T-helper 1 cell treated with Interleukin-12 subunit alpha and Interleukin-12 subunit beta and Interleukin-4 antibody, amounts not matched to agents 30 ng/mL and 1 ng/mL, for 36 hours (primary cell): Measurements from ENCODE around the gene PTH2. TPM values are rescaled to one million over a fixed set of nuclear protein-coding genes. Genes with fewer than 3 reads are reported as not detected.

ENCODE experiments used
- intact Hi-C: fragments of 100-400 bp; cut with micrococcal nuclease; formaldehyde crosslinking; loops from one replicate; pipeline ENCODE4 v1.15.1; 2024
- total RNA-seq: library from RNA; stranded (reverse); gene quantifications from 2 replicates; pipeline ENCODE4 v1.2.3, GENCODE V29; 2022

The PTH2 gene
- total RNA-seq, 1 donor from 2014 or later = not detected

DNA sequence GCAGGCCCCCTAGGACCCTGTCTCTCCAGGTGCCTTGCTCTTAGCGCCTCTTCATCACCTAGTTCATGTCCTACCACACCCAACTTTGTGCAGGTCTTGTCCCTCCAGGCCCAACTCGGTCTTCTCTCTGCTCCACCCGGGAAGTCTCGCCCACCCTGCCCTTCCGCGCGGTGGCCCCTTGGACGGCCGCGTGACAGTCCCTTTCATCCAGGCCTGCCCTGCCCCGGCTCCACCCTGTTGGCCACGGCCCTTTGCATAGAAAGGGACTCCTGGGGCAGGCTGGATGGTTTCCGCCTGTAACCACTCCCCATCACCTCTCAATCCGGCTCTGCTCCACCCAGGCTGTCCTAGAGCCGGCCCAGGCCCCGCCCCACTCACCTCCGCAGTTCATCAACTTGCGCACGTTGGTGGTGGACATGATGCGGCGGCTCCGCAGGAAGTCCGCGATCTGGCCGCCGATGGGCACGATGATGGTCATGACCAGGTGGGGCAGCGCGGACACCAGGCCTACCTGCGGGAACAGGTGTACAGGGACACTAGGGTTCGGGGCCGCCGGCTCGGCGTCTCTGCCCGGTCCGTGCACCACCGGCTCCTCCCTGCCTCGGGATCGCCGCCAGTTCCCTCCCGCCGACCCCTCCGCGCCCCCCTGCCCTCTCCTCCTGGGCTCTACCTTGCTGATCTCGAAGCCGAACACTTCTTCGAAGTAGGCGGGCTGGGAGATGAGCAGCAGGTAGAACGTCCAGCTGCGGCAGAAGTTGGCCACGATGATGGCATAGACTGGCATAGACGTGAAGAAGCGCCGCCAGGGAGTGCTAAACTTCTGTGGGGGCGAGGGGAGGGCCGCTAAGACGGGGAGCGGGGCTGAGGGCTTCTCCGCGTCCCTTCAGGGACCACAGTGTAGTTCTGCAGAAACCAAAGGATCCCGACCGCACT lies 9.2 kb upstream of the PTH2 start:
- intact Hi-C loops = loop anchor here (1.0 kb wide), 1 partner anchor 9 kb away; the partner anchor contains the start of gene SLC17A7

- intact Hi-C loops = no loop called here
Measured at GRCh38 chr19:49431330-49431749, 8.1 kb upstream of the PTH2 start.

GRCh38 chr19:49430678-49431329 lies 7.6 kb upstream of the PTH2 start:
- intact Hi-C loops = loop anchor here (1.0 kb wide), 2 partner anchors 9 to 39 kb away; no protein-coding TSS in a partner anchor

DNA sequence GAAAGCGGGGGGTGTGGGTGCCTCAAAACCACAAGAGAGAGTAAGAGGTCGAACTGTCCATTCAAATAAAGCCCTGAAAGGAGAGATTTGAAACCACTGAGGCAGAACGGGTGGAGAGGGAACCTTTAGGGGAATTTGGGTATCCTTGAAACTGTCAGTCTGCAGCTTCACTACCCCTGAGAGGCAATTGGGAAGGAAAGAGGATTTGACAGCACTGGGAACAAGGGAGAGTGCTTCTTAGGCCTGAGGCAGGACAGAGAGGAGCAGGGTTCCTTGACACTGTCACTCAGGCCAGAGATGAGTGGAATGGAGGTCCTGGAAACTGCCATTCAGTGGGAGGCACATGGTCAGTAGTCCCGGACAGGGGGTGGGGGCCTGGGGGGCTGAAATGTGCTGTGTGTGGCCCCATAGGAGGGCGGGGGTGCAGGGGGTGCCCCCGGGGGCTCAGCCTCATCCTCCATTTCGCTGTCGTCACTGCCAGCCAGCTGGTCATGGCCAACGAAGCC lies 7.0 kb upstream of the PTH2 start:
- intact Hi-C loops = loop anchor here (1.0 kb wide), 2 partner anchors 8 to 38 kb away; no protein-coding TSS in a partner anchor

- intact Hi-C loops = no loop called here
Measured at GRCh38 chr19:49428547-49429451, 5.6 kb upstream of the PTH2 start.

DNA sequence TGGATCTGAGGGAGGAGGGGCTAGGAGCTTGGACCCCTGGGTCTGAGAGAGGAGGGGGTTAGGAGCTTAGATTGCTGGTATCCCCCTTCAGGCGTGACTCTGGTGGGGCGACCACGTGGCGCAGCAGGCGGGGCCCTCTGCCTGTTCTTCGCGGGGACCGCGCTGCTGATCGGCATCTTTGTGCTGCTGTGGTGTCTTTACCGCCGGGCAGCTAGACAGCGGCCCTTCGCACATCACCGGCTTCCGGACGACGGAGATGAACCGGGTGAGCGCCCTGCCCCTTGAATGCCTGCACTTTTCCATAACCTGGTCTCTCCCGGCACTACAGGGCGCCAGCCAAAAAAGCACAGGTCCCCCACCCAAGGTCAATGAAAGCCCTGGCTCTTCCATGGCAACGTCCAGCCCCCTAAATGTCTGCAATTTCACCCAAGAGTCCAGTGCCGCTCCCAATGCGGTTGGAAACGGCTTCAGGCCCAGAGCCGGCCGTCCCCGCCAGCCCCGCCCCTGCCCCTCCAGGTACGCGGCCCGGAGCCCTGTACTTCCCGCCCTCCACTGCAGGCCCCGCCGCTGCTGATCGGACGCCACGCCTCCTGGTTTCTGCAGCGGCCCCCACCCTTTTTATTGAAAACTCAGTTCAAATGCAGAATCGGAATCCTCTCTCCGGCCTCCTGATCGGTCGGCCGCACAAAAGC lies 4.8 kb upstream of the PTH2 start:
- intact Hi-C loops = no loop called here

DNA sequence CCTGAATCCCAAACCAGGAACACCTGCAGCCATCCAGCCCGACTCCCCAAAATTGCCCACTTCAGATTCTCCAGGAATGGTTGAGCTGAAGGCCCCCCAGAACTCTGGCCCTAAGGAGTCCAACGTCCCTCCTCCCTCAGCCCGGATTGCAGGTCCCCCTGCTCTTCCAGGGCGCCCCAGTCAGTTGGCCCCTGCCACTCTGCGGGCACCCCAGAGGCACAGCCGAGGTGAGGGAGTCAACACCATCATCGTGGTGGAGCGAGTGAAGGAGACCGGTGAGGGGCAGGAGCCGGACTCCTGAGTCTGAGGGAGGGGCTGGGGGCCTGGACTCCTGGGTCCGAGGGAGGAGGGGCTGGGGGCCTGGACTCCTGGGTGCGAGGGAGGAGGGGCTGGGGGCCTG lies 4.1 kb upstream of the PTH2 start:
- intact Hi-C loops = no loop called here

DNA sequence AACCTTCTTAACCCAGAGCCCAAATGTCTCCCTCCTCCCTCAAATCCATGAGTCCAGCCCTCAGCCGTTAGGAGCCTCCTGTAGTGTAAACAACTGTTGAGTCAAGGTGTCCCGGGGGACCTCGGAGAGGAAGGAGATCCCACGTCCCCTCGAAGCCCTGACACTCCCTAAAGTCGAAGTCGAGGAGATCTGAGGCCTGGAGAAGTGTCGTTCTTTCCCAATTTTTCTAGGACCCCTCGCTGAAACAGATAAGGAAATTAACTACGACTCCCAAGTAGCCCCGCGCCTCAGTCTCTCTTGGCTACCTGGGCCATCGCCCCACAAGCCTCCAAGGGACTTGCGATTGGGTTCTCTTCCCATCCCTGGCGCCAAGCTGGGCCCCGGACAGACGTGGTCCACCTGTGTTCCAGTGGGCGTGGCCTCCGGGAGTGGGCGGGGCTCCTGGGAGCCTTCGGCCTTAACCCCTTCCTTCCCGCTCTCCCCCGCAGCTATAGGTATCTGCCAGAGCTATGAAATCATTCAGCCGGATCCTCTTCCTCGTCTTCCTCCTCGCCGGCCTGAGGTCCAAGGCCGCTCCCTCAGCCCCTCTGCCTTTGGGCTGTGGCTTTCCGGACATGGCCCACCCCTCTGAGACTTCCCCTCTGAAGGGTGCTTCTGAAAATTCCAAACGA lies 2.8 kb upstream of the PTH2 start:
- intact Hi-C loops = loop anchor here (1.0 kb wide), 1 partner anchor 19 kb away; no protein-coding TSS in a partner anchor

DNA sequence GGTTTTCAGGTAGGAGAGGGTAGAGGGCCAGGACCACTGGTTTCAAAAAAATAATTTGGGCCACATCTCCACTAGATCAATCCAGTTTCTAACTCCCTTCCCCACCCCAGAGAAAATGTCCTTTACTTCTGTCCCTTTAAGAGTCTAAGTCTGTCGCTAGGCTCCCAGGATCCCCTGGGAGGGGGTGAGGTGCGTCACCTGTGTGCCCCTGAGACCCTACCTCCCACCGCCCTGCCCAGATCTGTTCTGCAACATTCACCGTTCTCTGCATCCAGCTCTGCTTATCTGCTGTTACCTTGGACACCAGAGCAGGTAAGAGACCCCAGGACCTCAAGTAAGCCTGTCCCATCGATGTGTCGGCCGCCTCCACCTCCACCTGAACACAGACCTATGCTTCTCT lies 1.9 kb upstream of the PTH2 start, which contains the start of gene GFY:
TSS of gene GFY (plus strand) at position 211 of the 400 bp plus-strand sequence. CDS start 1,043 bp downstream, outside the sequence.
- intact Hi-C loops = no loop called here

DNA sequence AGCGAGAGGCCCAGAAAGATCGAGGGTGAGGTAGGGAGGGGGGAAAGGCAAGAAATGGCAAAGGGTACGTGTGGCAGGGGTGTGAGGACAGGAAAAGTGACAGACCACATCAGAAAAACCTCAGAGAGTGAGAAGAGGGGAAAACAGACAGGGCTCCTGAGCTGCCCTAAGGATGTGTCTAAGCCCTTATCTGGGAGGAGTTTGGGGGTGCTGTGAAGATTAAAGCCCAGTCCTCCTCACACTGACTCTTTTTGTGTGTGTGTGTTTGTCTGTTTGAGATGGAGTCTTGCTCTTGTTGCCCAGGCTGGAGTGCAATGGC lies 703 bp upstream of the PTH2 start:
- intact Hi-C loops = loop anchor here (2.0 kb wide), 3 partner anchors 15 to 31 kb away; no protein-coding TSS in a partner anchor

DNA sequence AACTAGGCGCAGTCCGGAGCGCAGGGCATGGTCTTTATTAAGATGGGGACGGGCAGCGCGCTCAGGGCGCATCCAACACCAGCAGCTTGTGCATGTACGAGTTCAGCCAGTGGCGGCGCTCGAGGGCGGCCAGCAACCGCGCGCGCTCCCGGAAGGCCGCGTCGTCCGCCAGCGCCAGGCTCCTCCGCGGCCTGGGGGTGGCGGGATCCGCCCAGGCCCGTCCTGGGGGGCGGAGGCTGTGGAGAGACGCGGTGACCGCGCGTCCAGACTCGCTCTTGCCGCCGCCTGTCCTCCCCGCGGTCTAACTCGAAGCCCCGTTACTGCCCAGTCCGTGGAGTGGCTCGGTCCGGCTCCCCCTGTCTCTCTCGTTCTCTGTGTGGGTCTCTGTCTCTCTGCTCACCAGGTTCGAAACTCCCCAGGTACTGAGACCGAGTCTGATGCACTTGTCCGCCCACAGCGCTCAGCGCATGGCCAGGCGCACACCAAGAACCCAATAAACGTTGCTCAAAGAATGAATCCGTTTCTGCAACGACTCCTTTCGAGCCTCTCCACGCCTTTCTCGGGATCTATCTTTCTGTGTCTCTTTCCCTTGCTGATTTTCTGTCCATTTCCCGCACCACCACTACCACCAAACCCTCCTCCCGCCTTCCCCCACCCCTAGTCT lies 702 bp downstream of the PTH2 start:
- intact Hi-C loops = loop anchor here (1.0 to 2.0 kb wide), 4 partner anchors 8 to 30 kb away; no protein-coding TSS in a partner anchor

DNA sequence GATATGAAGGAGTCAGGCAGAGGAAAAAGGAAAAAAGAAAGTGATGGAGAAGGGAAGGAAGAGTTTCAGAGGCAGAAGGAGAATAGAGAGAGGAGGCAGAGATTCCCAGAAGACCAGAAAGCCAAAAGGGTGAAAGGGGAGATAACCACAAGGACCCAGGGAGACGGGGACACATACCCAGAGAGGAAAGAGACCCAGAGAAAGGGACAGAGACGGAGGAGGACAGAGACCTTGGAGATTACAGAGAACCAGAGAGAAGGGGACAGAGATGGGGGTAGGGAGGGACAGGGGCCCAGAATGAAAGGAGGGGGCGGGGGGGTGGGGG lies 1.4 kb downstream of the PTH2 start:
- intact Hi-C loops = loop anchor here (1.0 to 2.0 kb wide), 4 partner anchors 8 to 29 kb away; no protein-coding TSS in a partner anchor

DNA sequence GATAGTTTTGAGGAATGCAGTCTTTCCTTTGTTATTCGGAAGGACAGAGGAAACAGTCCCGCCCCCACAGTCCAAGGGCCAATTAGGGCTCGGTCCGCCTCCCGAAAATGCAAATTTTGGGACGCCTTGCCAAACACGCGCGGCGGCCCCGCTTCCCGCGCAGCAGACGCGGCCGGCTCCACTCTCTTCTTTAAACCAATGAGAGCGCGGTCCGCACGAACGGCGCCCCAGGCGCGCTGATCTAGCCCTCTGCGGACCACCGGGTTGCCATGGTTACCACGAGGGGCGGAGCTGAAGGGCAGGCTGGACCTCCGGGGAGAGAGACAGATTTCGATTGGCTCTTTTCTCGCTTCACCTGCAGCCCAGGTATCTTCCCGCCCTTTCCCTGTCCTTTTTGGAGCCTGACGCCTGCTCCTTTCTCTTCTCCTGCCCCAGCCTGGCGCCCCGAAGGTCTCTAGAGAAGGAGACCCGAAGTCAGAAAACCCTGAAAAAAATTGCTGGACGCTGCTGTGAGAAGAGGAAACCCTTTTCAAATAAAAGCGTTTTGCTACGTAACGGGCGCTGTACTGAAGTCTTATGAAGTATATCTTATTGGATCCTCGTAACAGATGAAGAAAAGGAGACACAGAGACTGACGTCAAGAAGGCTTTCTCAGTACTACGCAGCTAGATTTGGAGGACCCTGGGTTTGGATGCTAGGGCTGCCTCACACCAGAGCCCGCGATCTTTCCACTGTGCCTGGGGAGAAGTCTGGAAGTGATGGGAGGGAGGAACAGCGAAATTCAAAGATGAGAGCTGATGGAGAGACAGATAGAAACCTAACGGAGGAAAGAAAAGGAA lies 2.0 kb downstream of the PTH2 start:
- intact Hi-C loops = no loop called here

DNA sequence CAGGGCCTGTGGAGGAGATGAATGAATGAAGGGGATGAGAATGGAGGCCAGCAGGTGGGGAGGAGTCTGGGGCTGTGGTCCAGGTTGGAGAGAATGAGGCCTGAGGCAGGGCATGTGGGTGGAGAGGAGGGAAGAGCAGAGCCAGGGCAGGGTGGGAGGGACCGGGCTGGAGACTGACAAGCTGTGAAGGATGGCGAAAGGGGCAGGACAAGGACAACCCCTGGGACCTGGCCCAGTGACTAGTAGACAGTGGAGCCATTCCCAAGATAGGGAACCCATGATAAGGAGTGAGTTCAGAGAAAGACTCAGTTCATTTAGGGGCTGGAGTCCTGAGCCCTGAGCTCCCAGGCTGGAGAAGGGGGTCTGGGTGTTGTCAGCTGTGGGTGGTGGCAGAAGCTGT lies 3.0 kb downstream of the PTH2 start:
- intact Hi-C loops = no loop called here

- intact Hi-C loops = no loop called here
Measured at GRCh38 chr19:49419173-49419572, 4.1 kb downstream of the PTH2 start.

- intact Hi-C loops = no loop called here
Measured at GRCh38 chr19:49418511-49418910, 4.7 kb downstream of the PTH2 start.

- intact Hi-C loops = no loop called here
Measured at GRCh38 chr19:49417088-49417487, 6.2 kb downstream of the PTH2 start.

GRCh38 chr19:49415810-49416200 lies 7.4 kb downstream of the PTH2 start:
- intact Hi-C loops = no loop called here
